HUES6 (cell line): ENCODE measurements around the gene TK1.
A peak's percentile ranks its signal among the peaks of the same experiment; 100 is the strongest.
"Not testable (repeated sequence)": the region's sequence is repeated elsewhere in the genome, so short reads cannot be mapped to it uniquely, and the experiment has no call there.

Experiments
- H3K27ac ChIP-seq: 2 replicates; pipeline ENCODE4 v1.7.0; 2013; ENCODE audit warnings: low read depth, mild to moderate bottlenecking, low read length, inconsistent platforms
- H3K27me3 ChIP-seq: 2 replicates; pipeline ENCODE4 v1.6.1; 2013; ENCODE audit warnings: low read length; ENCODE audit not compliant: control insufficient read depth, insufficient read depth
- H3K36me3 ChIP-seq: 2 replicates; pipeline ENCODE4 v1.6.1; 2013; ENCODE audit warnings: low read length; ENCODE audit not compliant: control insufficient read depth, insufficient read depth
- H3K4me1 ChIP-seq: 2 replicates; pipeline ENCODE4 v1.6.1; 2013; ENCODE audit warnings: low read length; ENCODE audit not compliant: control insufficient read depth, insufficient read depth
- H3K4me3 ChIP-seq: 2 replicates; pipeline ENCODE4 v1.5.1; 2013; ENCODE audit warnings: low read depth, low read length
- H3K9ac ChIP-seq: one replicate; pipeline ENCODE4 v1.6.1; 2013; ENCODE audit warnings: mild to moderate bottlenecking, low read length
- H3K9me3 ChIP-seq: 2 replicates; pipeline ENCODE4 v1.6.1; 2013; ENCODE audit warnings: low read depth, low read length; ENCODE audit not compliant: control insufficient read depth, insufficient read depth

Gene TK1

DNA sequence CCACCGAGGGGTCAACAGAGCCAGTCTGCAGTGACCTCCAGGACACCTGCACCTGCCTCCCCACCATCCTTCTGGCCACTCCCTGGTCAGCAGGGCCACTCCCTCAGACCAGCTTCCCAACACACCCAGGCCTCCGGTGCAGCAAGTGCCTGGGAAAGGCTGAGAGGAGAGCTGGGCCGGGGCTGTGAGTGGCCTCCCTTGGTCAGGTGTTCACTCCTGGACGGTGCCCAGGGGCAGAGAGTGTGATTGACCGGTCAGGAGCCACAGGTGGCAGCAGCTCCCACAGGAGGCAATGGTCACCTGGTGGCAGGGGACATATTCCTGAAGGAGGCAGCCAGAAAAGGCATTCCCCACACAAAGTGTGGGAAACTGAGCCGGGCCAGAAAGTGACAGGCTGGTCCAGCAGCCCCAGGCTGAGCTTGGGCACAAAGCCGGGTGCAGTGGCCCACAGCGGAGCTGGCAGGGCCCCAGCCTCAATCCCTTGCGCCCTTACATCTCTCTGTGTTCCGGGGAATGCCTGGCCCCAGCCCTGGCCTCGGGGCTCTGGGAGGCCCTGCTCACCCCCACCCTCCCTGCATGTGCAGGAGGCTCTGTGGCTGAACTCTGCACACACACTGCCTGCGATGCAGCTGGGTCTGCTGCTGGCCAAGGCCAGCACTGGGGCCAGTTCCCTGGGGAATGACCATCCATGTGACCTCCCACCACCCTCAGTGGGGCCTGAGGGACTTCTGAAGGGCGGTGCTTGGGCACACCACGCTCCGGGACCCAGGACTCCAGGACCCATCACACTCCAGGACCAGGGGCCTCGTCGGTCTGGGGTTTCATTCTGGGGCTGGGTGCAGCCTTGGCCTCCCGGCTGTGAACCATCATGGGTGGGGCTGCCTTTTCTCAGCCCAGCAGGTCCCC, 41.9 kb downstream of the TK1 start:
- no peak overlapping the region for H3K9ac ChIP-seq
- H3K4me3 ChIP-seq: no peak overlapping the region
- peaks cover 6% of the 10 kb centered on the region for H3K4me1 ChIP-seq
- no peak overlapping the region for H3K27ac ChIP-seq
- no peaks in the 10 kb centered on the region for H3K27me3 ChIP-seq
- H3K36me3 ChIP-seq: no peaks in the 10 kb centered on the region
- H3K9me3 ChIP-seq: no peaks in the 10 kb centered on the region

DNA sequence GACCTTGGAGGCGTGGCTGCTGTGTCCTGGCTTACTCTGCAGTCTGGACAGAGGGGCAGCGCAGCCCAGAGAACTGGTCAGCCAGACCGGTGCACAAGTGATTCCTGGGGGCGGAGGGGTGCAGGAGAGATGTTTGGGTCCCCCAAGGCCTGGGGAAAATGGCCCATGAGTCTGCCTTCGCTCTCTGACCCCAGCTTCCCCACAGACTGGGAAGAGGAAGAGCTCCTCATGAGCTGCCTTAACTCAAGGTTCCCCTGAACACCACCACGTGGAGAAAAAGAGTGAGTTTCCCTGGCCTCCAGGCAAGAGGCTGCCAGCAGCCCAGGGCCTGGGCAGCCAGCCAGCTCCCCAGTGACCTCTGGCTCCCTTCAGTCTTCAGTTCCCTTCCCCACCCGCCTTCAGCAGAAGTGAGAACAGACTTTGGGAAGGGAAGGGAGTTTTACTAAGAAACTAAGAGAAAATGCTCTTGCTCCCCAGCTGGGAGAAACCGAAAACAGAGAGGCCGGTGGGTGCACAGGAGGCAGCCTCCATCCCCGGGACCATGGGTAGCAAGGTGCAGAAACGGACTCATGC, 42.6 kb downstream of the TK1 start:
- Histone ChIP-seq H3K9me3 (no peaks in the 10 kb centered on the region), H3K4me3 (no peak overlapping the region), H3K27me3 (no peaks in the 10 kb centered on the region), H3K27ac (no peak overlapping the region), H3K4me1 (peaks cover 9% of the 10 kb centered on the region), H3K9ac (no peak overlapping the region), H3K36me3 (no peaks in the 10 kb centered on the region)

DNA sequence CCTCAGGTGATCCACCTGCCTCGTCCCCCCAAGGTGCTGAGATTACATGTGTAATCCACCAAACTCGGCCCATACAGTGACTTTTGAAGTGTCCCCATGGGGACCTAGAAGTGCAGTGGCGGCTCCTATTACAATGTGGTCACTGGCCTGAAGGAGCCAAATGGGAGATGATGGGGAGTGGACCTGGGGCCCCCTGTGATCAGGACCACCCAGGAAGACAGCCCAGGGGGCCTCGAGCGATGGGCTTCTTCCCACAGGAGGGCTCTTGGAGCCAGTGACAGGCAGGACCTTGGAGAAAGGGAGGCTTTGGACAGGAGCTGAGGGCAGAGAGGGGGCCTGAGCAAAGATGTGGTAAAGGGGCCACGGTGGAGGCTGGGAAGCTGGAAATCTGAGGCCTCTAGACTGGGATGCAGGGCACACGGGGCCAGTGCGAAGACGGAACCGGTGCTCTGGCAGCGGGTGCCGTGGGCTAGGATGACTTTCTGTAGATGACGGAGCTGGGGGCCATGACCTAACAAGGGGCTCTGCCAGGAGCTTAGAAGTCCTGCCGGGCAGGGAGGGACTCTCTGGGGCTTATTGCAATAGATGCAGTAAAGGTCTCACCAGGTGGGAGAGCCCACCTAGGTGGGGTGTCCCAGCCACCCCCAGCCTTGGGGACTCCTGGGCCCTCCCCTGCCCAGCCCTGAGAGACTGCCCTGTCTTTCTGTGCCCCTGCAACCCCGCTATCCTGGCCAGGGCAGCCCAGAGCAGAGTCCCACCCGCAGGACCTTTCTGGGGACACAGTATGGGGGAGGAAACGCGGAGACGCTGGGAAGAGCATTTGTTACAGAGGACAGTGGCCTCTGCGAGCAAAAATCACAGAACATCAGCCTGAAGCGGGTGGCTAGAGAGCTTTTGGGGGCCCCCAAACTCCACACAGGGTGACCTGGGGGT, 43.4 kb downstream of the TK1 start:
- peaks cover 16% of the 10 kb centered on the region for H3K4me1 ChIP-seq
- H3K9ac ChIP-seq: no peak overlapping the region
- H3K9me3 ChIP-seq: no peaks in the 10 kb centered on the region
- no peak overlapping the region for H3K4me3 ChIP-seq
- H3K27ac ChIP-seq: no peak overlapping the region
- H3K27me3 ChIP-seq: no peaks in the 10 kb centered on the region
- no peaks in the 10 kb centered on the region for H3K36me3 ChIP-seq

DNA sequence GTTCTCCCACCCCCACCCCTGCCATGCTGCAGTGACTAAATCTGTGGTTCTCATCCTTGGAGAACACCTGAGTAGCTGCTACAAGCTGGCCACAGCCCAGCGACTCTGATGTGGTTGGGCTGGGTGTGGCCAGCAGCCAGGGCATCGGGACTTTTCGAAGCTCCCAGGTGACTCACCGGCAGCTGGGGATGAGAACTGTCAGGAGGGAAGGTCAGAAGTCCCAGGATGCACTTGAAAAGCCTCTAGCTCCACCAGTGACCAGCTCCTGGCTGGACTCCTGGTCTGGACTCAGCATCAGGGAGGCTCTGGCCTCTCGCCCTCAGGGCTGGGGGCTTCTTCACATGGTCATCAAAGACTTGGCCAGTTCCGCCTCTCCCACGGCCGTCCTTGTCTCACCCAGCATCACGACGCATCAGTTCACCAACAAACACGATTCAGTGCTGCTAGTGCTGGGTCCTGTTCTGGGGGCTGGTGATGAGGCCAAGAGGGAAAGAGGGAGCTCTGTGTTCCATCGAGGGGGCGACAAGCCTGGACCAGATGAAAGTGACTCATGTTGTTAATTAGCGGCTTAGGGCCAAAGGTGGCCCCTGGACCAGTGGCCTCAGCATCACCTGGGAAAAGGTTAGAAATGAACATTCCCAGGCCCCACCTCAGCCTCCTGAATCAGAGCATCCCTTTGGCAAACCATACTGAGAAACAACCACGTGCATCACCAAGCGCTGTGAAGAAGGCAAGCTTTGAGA, 44.6 kb downstream of the TK1 start:
- no peaks in the 10 kb centered on the region for H3K36me3 ChIP-seq
- no peak overlapping the region for H3K4me3 ChIP-seq
- H3K27me3 ChIP-seq: no peaks in the 10 kb centered on the region
- H3K4me1 ChIP-seq: peaks cover 21% of the 10 kb centered on the region
- no peak overlapping the region for H3K9ac ChIP-seq
- no peak overlapping the region for H3K27ac ChIP-seq
- no peaks in the 10 kb centered on the region for H3K9me3 ChIP-seq

DNA sequence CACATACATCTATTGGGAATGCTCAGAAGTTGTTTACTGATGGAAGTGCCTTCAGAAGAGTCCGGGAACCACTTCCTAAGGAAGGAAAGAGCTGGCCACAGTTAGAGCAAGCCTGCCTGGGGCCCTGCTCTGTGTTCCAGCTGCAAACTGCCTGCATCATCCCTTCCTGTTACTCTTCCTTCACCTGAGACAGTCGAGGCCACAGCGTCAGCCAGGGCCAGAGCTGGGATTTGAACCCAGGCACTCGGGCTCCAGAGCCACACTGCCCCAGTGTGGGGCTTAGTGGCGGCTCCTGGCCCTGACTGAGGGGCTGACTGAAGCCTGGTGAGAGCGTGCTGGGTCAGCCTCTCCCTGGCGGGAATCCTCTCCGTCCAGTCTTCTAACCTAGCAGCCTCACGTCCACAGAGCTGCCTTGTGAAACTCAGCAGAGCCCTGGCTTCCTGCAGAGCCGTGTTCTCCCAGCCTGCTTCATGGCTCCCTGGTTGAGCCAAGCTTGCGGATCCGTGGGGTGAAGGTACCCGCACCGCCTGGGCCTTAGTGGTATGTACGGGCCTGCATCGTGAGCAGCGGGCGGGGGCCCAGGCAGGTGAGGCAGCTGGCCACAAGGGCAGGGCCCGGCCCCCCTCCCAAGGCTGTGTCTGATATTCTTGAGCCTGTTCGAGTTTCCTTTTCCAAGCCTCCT, 45.3 kb downstream of the TK1 start:
- H3K27ac ChIP-seq: no peak overlapping the region
- H3K4me3 ChIP-seq: no peak overlapping the region
- H3K9ac ChIP-seq: no peak overlapping the region
- no peaks in the 10 kb centered on the region for H3K36me3 ChIP-seq
- H3K27me3 ChIP-seq: no peaks in the 10 kb centered on the region
- H3K4me1 ChIP-seq: peaks cover 21% of the 10 kb centered on the region
- no peaks in the 10 kb centered on the region for H3K9me3 ChIP-seq

DNA sequence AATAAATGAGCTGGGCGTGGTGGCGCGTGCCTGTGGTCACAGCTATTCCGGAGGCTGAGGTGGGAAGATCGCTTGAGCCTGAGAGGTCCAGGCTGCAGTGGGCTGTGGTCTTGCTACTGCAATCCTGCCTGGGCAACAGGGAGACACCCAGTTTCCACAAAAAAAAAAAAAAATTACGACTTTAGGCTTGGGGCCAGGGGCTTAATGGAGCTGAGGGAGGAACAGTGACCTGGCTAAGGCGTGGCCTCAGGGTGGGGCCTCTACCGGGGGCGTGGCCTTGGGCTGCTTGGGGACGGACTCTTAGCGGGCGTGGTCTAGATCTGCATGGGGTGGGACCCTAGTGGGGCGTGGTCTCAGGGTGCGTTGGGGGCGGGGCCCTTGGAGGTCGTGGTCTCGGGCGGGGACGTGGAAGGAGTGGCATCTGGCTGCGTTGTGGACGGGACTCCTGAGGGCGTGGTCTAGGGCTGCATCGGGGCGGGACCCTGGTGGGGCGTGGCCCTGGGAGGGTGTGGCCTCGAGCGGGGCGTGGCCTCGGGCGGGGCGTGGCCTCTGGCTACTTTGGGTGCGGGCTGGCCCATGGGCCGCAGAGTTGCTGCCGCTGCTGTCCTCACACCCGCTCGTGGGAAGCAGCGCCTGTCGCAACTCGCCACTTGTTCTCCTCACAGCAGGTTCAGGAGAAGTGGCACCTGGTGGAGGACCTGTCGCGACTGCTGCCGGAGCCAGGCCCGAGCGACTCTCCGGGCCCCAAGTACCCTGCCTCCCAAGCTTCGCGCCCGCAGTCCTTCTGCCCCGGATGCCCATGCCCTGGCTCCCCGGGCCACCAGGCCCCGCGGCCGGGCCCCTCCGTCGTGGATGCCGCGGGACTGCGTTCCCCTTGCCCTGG, 46.4 kb downstream of the TK1 start:
- Histone ChIP-seq H3K36me3 (no peaks in the 10 kb centered on the region), H3K9ac (peak overlapping the region; percentile 18), H3K4me1 (peaks cover 21% of the 10 kb centered on the region), H3K27ac (no peak overlapping the region), H3K27me3 (no peaks in the 10 kb centered on the region), H3K4me3 (peak overlapping the region; percentile 58), H3K9me3 (no peaks in the 10 kb centered on the region)

DNA sequence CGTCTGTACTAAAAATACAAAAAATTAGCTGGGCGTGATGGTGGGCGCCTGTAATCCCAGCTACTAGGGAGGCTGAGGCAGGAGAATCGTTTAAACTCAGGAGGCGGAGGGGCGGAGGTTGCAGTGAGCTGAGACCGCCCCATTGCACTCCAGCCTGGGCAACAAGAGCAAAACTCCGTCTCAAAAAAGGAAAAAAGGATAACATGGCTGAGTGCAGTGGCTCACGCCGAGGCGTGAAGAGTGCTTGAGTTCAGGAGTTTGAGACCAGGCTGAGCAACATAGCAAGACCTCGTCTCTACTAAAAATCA, 47.0 kb downstream of the TK1 start:
- H3K9ac ChIP-seq, H3K27me3 ChIP-seq, H3K27ac ChIP-seq, H3K4me3 ChIP-seq, H3K9me3 ChIP-seq, H3K36me3 ChIP-seq: not testable (repeated sequence)
- H3K4me1 ChIP-seq: peaks cover 21% of the 10 kb centered on the region

DNA sequence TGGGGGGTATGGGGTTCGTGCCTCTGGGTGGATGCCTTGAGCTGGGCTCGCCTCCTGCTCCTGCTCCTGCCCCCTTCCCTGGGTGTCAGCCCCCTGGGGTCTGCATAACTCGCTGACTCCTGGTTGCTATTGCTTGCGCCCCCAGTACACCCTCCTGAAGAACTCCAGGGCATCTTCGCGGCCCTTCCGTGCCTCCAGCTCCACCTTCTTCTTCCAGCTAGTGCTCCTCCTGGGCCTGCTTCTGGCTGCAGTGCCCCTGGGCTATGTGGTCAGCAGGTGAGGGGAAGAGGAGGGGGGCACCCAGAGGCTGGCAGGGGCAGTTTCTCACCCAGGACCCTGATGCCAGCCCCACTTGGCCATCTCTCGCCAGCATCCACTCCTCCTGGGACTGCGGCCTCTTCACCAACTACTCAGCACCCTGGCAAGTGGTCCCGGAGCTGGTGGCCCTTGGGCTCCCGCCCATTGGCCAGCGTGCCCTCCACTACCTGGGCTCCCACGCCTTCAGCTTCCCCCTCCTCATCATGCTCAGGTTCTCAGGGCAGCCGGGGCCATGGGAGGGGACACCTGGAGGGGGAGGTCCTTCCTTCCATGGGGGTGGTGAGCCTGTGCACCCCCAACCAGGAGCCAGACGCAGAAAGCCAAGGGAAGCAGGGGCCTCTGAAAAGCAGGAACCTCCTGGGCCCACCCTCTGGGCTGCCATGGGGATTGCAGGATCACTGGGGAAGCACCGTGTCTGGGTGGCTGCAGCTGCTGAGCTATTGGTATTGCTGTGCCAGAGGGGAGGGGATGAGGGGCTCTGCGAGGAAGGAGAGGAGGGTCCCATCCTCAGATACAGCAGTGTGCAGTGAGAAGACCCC, 48.4 kb downstream of the TK1 start:
- peaks cover 26% of the 10 kb centered on the region for H3K4me1 ChIP-seq
- H3K4me3 ChIP-seq: no peak overlapping the region
- H3K36me3 ChIP-seq: no peaks in the 10 kb centered on the region
- no peaks in the 10 kb centered on the region for H3K9me3 ChIP-seq
- H3K9ac ChIP-seq: no peak overlapping the region
- no peak overlapping the region for H3K27ac ChIP-seq
- peaks cover 7% of the 10 kb centered on the region for H3K27me3 ChIP-seq
